Activated gamma-delta T cell treated with anti-CD3 and anti-CD28 coated beads, Interleukin-2, amount 50 U/mL, for 16 hours (primary cell): ENCODE results near the gene MICAL3.

Experiments used
- DNase-seq: peaks from one replicate; pipeline ENCODE4 v3.0.0-alpha.2; 2020; ENCODE audit warnings: low read depth

Gene MICAL3

GRCh38 chr22:17915676-17916075 is 108.7 kb downstream of the MICAL3 start:
- DNase-seq, result no peak

- DNase-seq, result no peak
These were observed 109.2 kb downstream of the MICAL3 start for GRCh38 chr22:17915188-17915587.

GRCh38 chr22:17914474-17914873 is 109.9 kb downstream of the MICAL3 start:
- no peak for DNase-seq

GRCh38 chr22:17913801-17914347 is 110.5 kb downstream of the MICAL3 start:
- no peak for DNase-seq

DNA sequence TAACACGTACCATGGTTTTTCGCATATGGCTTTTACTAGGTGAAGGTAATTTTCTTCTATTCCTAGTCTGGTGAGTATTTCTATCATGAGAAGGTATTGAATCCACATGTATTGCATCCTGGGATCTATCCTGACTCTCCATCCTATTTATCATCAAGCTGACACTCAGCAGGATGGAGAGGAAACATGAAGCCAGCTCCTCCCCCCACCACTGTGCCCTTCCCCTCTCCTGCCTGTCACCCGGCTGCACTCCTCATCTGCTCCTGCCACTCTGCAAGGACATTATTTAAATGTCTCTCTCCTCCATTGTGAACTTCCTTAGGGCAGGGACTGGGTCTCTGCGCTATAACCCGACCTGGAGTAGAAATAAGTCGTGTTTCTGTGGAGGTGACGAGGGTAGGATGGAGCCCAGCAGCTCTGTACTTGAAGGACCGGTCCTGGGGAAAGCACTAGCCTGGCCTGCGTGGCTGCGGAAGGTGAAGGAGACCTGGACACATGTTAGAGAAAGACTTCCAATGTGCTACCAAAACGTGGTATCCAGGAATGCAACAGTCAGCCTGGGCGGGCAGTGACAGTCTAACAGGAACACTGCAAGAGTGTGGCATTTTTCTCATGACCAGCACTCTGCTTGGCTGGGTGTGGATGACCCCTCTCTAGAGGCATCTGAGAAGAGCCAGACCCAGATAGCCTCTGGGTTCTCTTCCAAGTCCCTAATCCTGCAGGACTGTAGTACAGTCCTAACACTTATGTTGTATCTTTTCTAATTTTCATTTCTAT is 111.2 kb downstream of the MICAL3 start:
- DNase-seq, result no peak

- DNase-seq, result no peak
These were observed 112.5 kb downstream of the MICAL3 start for GRCh38 chr22:17911887-17912286.

DNA sequence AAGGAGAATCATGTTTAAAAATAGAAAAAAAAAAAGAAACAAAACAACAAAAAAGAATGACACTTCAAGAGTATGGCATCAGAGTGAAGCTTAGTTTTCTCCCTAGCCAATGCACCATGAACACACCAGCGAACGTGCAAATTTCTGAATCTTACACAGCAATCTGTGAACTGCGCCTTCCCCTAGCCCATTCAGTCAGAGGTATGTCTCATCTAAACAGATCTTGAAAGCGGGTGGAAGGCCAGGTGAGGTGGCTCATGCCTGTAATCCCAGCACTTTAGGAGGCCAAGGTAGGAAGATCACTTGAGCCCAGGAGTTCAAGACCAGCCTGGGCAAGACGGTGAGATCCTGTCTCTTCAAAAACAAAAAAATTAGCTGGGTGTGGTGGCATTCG is 113.1 kb downstream of the MICAL3 start:
- DNase-seq, result no peak

GRCh38 chr22:17910561-17911311 is 113.6 kb downstream of the MICAL3 start:
- no peak for DNase-seq

DNA sequence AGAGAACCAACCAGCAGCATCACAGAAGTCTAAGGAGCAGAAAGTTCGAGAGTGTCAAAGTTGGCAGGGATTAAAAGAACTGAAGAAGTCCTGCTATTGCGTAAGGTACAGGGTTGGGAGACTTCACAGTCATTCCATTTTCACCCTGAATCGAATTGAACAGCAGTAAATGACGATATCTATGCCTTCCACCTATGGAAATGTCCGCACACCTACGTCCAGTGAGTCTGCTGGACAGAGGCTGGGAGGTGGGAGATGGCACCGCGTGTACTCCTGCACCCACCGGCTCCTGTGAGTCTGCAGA is 116.7 kb downstream of the MICAL3 start:
- no peak for DNase-seq

- DNase-seq, result no peak
These were observed 117.2 kb downstream of the MICAL3 start for GRCh38 chr22:17906978-17907747.

GRCh38 chr22:17905445-17905844 is 118.9 kb downstream of the MICAL3 start:
- DNase-seq, result no peak

DNA sequence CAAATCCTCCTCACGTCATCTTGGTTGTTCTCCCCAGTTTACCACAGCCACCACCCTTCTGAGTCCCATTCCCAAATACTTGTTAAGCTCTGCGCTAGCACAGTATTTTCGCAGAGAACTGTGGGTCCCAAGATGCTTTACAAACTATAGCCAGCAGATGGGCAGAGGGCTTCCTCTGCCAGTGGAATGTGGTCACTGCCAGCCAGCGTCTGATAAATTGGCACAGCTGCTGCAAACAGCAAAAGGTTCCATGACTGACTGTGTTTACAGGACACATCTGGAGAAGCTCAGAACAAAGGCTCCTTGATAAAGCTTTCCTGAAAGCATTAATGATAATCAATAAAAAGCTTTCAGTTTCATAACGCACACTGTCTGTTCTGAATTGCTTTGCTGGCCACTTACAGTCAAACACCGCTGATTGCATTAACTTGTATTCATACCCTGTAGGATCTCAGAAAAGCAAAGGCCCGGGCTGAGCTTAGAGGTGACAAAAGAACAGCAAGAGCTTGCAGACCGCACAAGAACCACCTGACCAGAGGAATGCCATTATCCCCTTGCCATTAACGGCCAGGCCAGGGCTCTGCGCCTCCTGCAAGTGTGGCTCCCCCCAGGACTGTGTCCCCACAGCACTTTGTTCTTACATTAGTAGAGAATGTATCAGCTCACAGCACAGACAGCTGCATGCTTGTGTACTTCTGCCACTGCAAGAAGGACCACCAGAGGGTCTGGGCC is 120.6 kb downstream of the MICAL3 start:
- no peak for DNase-seq

GRCh38 chr22:17902960-17903359 is 121.4 kb downstream of the MICAL3 start:
- no peak for DNase-seq

DNA sequence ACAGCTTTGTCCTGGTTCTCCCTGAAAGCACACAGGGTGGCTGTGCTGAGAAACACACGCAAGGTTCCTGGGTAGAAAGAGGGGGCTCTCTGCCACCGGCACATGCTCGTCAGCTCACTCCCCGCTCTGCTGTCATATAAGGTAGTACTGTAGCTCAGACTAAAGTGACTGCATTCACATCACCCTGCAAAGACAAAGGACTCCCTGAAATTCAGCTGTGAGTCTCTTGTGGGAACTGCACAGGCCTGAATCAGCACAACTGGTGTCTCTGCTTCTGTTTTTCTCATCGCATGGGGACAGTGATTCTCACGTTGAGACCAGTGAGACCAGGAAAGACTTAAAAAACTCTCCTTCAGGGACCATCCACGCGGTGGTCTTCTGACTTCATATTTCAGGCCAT is 126.0 kb downstream of the MICAL3 start:
- DNase-seq, result no peak

- no peak for DNase-seq
These were observed 126.5 kb downstream of the MICAL3 start for GRCh38 chr22:17897858-17898257.

GRCh38 chr22:17897426-17897825 is 126.9 kb downstream of the MICAL3 start:
- no peak for DNase-seq

DNA sequence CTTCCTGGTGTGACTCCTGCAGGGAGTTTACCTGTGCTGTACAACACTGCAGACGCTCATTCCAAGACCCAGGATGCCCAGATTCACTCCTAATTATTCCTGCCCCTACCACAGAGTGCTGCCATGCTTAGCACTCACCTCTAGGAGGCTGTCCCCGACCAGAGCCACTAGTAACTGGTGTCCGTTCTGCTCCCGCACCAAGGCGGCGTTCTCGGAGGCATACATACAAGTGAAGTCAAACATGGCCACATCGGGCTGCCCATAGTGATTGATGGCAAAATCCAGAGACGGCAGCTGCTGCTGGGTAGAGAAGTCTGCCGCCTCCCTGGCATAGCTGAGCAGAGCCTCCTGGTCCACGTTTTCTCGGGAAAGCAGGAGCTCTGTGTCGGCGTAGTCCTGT is 127.8 kb downstream of the MICAL3 start:
- DNase-seq, result no peak

DNA sequence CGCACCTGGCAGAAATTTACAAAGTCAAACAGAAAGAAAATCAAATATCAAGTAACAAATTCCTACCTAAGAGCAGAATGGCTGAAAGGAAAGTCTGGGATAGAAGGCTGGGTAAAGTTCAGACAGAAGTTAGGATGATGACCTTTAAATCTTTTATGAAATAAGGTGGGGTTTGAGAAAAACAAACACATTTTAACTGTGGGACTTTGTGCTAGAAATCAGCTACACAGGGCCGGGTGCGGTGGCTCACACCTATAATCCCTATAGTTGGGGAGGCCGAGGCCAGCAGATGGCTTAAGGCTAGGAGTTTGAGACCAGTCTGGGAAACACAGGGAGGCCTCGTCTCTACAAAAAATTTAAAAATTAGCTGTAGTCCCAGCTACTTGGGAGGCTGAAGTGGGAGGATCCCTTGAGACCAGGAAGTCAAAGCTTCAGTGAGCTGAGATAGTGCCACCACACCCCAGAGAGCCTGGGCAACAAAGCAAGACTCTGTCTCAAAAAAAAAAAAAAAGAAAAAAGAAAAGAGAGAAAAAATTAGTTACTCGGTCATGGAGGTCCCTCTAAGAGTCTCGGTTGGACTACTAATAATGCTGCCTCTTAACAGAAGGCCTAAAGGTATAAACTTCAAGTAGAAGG is 130.3 kb downstream of the MICAL3 start:
- DNase-seq, result no peak

DNA sequence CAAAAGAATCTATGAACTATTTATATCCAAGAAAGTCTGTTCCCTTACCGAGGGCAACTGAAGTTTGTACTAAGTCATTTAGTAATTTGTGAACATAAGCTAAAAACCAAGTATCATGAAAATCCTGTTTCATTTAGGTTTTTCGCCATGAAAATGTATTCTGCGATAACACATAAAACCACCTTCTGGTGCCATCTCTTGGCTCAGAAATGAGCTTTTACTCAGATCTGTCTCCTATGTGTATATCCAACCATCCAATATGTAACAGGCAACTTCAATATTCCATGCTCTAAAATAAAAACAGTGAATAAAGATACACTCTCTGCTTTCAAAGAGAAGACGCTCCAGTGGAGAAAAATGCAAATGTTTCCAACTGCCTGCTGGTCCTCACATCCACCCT is 132.0 kb downstream of the MICAL3 start:
- DNase-seq, result no peak

- DNase-seq, result no peak
These were observed 132.7 kb downstream of the MICAL3 start for GRCh38 chr22:17891481-17892167.

GRCh38 chr22:17890892-17891291 is 133.5 kb downstream of the MICAL3 start:
- no peak for DNase-seq
